ENCODE measurements around the gene PSTPIP1.

GRCh38 chr15:77024273-77025082, 29.6 kb downstream of the PSTPIP1 start:
- TF ChIP-seq, protein P1, sequence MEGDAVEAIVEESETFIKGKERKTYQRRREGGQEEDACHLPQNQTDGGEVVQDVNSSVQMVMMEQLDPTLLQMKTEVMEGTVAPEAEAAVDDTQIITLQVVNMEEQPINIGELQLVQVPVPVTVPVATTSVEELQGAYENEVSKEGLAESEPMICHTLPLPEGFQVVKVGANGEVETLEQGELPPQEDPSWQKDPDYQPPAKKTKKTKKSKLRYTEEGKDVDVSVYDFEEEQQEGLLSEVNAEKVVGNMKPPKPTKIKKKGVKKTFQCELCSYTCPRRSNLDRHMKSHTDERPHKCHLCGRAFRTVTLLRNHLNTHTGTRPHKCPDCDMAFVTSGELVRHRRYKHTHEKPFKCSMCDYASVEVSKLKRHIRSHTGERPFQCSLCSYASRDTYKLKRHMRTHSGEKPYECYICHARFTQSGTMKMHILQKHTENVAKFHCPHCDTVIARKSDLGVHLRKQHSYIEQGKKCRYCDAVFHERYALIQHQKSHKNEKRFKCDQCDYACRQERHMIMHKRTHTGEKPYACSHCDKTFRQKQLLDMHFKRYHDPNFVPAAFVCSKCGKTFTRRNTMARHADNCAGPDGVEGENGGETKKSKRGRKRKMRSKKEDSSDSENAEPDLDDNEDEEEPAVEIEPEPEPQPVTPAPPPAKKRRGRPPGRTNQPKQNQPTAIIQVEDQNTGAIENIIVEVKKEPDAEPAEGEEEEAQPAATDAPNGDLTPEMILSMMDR (IDR thresholded peaks at IDR 0.05): peak in 1 of 3 donors; percentile 55
- TF ChIP-seq POLR2A (IDR thresholded peaks at IDR 0.05): no peak

All from lower leg skin (tissue), 3 donors.